ENCODE measurements around the gene CCDC18.

GRCh38 chr1:93152835-93153234 is 27.7 kb upstream of the CCDC18 start:
- TF ChIP-seq POLR2A (IDR thresholded peaks at IDR 0.05) (no peak), CTCF (IDR thresholded peaks at IDR 0.05) (no peak)
